GM12801 (cell line): Measurements from ENCODE around the gene PRDX6.

ENCODE experiments used
- CTCF ChIP-seq: IDR thresholded peaks from one replicate; pipeline ENCODE4 v1.5.1; 2011; ENCODE audit warnings: control low read depth; ENCODE audit not compliant: insufficient read length; ENCODE audit errors: extremely low read depth

Gene PRDX6

DNA sequence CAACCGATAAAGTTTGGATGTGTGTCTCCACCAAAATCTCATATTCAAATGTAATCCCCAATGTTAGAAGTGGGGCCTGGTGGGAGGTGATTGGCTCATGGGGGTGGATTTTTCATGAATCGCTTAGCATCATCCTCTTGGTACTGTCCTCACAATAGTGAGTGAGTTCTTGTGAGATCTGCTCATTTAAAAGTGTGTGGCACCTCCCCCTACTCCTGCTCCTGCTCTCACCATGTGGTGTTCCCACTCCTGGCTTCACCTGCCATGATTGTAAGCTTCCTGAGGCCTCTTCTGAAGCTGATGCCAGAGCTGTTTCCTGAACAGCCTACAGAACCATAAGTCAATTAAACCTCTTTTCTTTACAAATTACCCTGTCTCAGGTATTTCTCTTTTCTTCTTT, 28.2 kb upstream of the PRDX6 start:
- no peak for TF ChIP-seq CTCF

GRCh38 chr1:173451981-173452380, 25.2 kb upstream of the PRDX6 start:
- no peak for TF ChIP-seq CTCF

DNA sequence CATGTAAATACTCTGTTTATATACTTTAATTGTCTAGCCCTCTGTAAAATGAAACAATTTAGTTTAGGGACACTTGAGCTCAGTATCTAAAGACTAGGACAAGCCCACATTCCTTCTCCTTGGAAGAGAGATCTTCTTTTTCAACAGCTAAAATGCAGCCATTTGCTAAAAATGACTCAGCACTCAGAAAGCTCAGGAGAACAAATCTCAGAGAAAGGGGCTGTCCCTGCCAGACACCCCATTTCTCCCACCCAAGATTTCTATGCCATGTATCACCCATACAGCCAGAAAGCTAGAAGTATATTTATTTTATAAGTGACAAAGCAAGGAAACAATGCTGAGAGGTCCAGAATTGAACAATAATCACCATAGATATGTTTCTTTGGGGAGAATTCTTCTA, 23.2 kb upstream of the PRDX6 start:
- TF ChIP-seq CTCF, result no peak

DNA sequence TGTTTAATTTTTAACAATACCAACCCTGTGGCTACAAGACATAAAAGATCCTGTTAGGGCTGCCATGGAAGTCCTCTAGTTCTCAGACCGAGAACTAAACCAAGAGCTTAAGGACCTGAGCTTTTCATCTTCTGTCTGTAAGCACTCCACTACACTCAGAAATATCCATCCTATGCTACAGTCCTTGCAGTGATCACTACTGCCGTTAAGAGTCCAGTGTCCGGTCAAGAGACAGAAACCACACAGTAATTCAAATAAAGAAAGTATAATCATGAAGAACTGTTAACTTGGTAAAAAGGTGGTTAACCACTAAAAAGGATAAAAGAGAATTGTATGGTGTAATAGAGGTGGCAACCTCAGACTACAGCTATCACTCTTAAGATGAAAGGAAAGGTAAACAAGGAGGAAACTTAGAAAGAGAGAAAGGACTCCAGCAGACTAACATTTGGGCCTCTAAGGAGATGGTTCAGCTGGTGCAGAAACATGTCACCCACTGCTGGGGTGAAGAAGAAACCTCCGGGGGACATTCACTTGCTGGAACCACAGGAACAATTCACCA, 22.1 kb upstream of the PRDX6 start:
- no peak for TF ChIP-seq CTCF

- TF ChIP-seq CTCF, result no peak
These were observed 17.2 kb upstream of the PRDX6 start for GRCh38 chr1:173459885-173460284.

GRCh38 chr1:173467426-173467825, 9.7 kb upstream of the PRDX6 start:
- TF ChIP-seq CTCF, result no peak

DNA sequence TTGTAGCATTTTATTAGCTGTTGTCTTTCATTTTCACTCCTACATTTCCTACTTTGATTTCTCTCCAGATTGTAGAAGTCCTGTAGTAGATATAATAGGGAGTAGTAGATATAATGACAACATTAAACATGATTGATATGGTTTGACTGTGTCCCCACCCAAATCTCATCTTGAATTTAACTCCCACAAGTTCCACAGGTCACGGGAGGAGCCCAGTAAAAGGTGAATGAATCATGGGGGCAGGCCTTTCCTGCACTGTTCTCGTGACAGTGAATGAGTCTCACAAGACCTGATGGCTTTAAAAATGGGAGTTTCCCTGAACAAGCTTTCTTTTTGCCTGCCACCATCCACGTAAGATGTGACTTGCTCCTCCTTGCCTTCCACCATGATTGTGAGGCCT, 7.5 kb upstream of the PRDX6 start:
- no peak for TF ChIP-seq CTCF

- TF ChIP-seq CTCF, result no peak
These were observed 6.5 kb upstream of the PRDX6 start for GRCh38 chr1:173470608-173471007.
